IMR-90 (cell line): ENCODE results near the gene SLC35A4. TPM values are rescaled to one million over a fixed set of nuclear protein-coding genes. Genes with fewer than 3 reads are reported as not detected.

Experiments
- ATAC-seq: fragments of 200-7000 bp; cut with Tn5 transposase; 2 replicates; pipeline ENCODE4 v1.9.1; 2020; ENCODE audit warnings: low read depth, mild to moderate bottlenecking, moderate library complexity
- BruUV-seq: library from RNA; stranded (reverse); fragments of 400-500 nt; replicated peaks from 2 replicates; lab custom pipeline; 2021; lab: Mats Ljungman, UMichigan
- CTCF ChIA-PET: fragments of 300-600 bp; formaldehyde crosslinking; extraction: SDS; loops from one replicate; lab custom pipeline; 2021; ENCODE audit warnings: antibody characterized with exemption; lab: Yijun Ruan, JAX
- POLR2A ChIA-PET: fragments of 300-600 bp; sonication (Branson Sonifier 250); formaldehyde crosslinking; loops from one replicate; lab custom pipeline; 2022; ENCODE audit warnings: antibody characterized with exemption; ENCODE audit not compliant: unreplicated experiment; lab: Charles Lee
- DNase-seq: peaks from one replicate; pipeline ENCODE4 v3.0.0; 2013
- H2AFZ ChIP-seq: replicated peaks from 2 replicates; pipeline ENCODE3; 2013; ENCODE audit warnings: low read length, mild to moderate bottlenecking; ENCODE audit not compliant: poor library complexity
- H2AK5ac ChIP-seq: 2 replicates; pipeline ENCODE4 v1.6.1; 2013; ENCODE audit warnings: low read depth, low read length, inconsistent platforms
- H2AK9ac ChIP-seq: replicated peaks from 2 replicates; pipeline ENCODE3; 2013; ENCODE audit warnings: mild to moderate bottlenecking, low read depth, low read length, moderate library complexity; ENCODE audit not compliant: poor library complexity
- H2BK120ac ChIP-seq: 2 replicates; pipeline ENCODE4 v1.6.1; 2013; ENCODE audit warnings: low read depth, low read length, inconsistent platforms
- H2BK15ac ChIP-seq: 3 replicates; pipeline ENCODE4 v1.6.1; 2013; ENCODE audit warnings: low read depth, low read length, inconsistent platforms
- H2BK20ac ChIP-seq: 2 replicates; pipeline ENCODE4 v1.6.1; 2013; ENCODE audit warnings: low read depth, mild to moderate bottlenecking, inconsistent platforms, low read length, moderate library complexity
- H2BK5ac ChIP-seq: 2 replicates; pipeline ENCODE4 v1.6.1; 2013; ENCODE audit warnings: mild to moderate bottlenecking, low read depth, low read length, inconsistent platforms; ENCODE audit not compliant: poor library complexity, severe bottlenecking
- H3K14ac ChIP-seq: replicated peaks from 2 replicates; pipeline ENCODE4 v1.6.1; 2013; ENCODE audit warnings: low read depth, low read length, inconsistent platforms
- H3K18ac ChIP-seq: 2 replicates; pipeline ENCODE4 v1.6.1; 2013; ENCODE audit warnings: low read depth, low read length, control low read depth
- H3K23ac ChIP-seq: 2 replicates; pipeline ENCODE4 v1.6.1; 2013; ENCODE audit warnings: low read depth, low read length, inconsistent platforms
- H3K27ac ChIP-seq: 2 replicates; pipeline ENCODE4 v1.5.1; 2013; ENCODE audit warnings: mild to moderate bottlenecking, control low read depth, low read length; ENCODE audit not compliant: insufficient read depth
- H3K27me3 ChIP-seq: 2 replicates; pipeline ENCODE4 v1.6.1; 2013; ENCODE audit warnings: low read length; ENCODE audit not compliant: control insufficient read depth, insufficient read depth
- H3K36me3 ChIP-seq: 2 replicates; pipeline ENCODE4 v1.6.1; 2013; ENCODE audit warnings: low read length, mixed read lengths; ENCODE audit not compliant: control insufficient read depth, insufficient read depth
- H3K4ac ChIP-seq: 2 replicates; pipeline ENCODE4 v1.6.1; 2013; ENCODE audit warnings: low read depth, low read length, inconsistent platforms
- H3K4me1 ChIP-seq: 2 replicates; pipeline ENCODE4 v1.6.1; 2013; ENCODE audit warnings: low read length, mixed read lengths; ENCODE audit not compliant: control insufficient read depth, insufficient read depth
- H3K4me2 ChIP-seq: 2 replicates; pipeline ENCODE4 v1.6.1; 2013; ENCODE audit warnings: low read depth, mild to moderate bottlenecking, control low read depth, low read length, moderate library complexity
- H3K4me3 ChIP-seq: 2 replicates; pipeline ENCODE4 v1.5.1; 2013; ENCODE audit warnings: low read depth, mild to moderate bottlenecking, control low read depth, low read length, moderate library complexity; ENCODE audit not compliant: insufficient read depth
- H3K56ac ChIP-seq: 2 replicates; pipeline ENCODE4 v1.6.1; 2013; ENCODE audit warnings: low read length, inconsistent platforms; ENCODE audit not compliant: insufficient read depth; ENCODE audit errors: extremely low read depth
- H3K79me1 ChIP-seq, 2 experiments: 2 replicates each; pipeline ENCODE4 v1.6.1; 2013; ENCODE audit warnings: low read length in 2 of 2, inconsistent platforms in 1 of 2, low read depth in 1 of 2
- H3K9ac ChIP-seq: 2 replicates; pipeline ENCODE4 v1.6.1; 2013; ENCODE audit warnings: low read depth, low read length, control low read depth
- H3K9me1 ChIP-seq: 2 replicates; pipeline ENCODE4 v1.6.1; 2013; ENCODE audit warnings: low read length, inconsistent platforms; ENCODE audit not compliant: insufficient read depth
- H3K9me3 ChIP-seq: 2 replicates; pipeline ENCODE4 v1.6.1; 2013; ENCODE audit warnings: low read length; ENCODE audit not compliant: control insufficient read depth, insufficient read depth
- H4K20me1 ChIP-seq: 2 replicates; pipeline ENCODE4 v1.6.1; 2013; ENCODE audit warnings: low read length, inconsistent platforms; ENCODE audit not compliant: insufficient read depth
- H4K5ac ChIP-seq: 2 replicates; pipeline ENCODE4 v1.6.1; 2013; ENCODE audit warnings: mild to moderate bottlenecking, low read depth, low read length, control low read depth
- H4K8ac ChIP-seq, 2 experiments: 2 replicates each; pipeline ENCODE4 v1.6.1; 2013; ENCODE audit warnings: low read depth in 2 of 2, low read length in 2 of 2, control low read depth in 1 of 2, inconsistent platforms in 1 of 2
- H4K91ac ChIP-seq: 2 replicates; pipeline ENCODE4 v1.6.1; 2013; ENCODE audit warnings: low read depth, low read length, inconsistent platforms; ENCODE audit not compliant: insufficient read depth
- MAZ ChIP-seq: IDR thresholded peaks from 2 replicates; pipeline ENCODE4 v1.6.1; 2012; ENCODE audit warnings: low read depth, mild to moderate bottlenecking, low read length, improper control_type of control experiment, moderate library complexity, borderline replicate concordance
- RAD21 ChIP-seq: IDR thresholded peaks from 2 replicates; pipeline ENCODE4 v1.6.1; 2012; ENCODE audit warnings: low read length, improper control_type of control experiment
- WGBS, 2 experiments: methylation state at CpG; one replicate each; pipeline versions ENCODE4 v1.1.5 to v1.1.7; 2013; ENCODE audit warnings: missing lambda C conversion rate in 2 of 2; ENCODE audit not compliant: insufficient read length in 1 of 2; ENCODE audit errors: extremely low coverage in 2 of 2; 5-methylcytosine and 5-hydroxymethylcytosine counted together
- dilution Hi-C: fragments of 300-500 bp; cut with HindIII; formaldehyde crosslinking; loops from one replicate; pipeline ENCODE4 v1.14.3; 2018; ENCODE audit warnings: low sequenced_read_pairs; ENCODE audit not compliant: unreplicated experiment
- in situ Hi-C: fragments of 300-500 bp; cut with MboI; formaldehyde crosslinking; loops from 3 replicates; pipeline ENCODE4 v1.14.3; 2019; ENCODE audit warnings: low sequenced_read_pairs, inconsistent platforms, mixed read lengths
- intact Hi-C: fragments of 100-400 bp; cut with micrococcal nuclease; formaldehyde crosslinking; loops from 2 replicates; pipeline ENCODE4 v1.10.0; 2022
- polyA plus RNA-seq, 3 experiments: library from polyadenylated mRNA; depleted of rRNA; stranded (reverse); fragments of >200 nt; gene quantifications; 2 replicates each; pipeline ENCODE4 v1.2.3, GENCODE V29; 2012; ENCODE audit warnings: low replicate concordance in 1 of 3
- total RNA-seq: library from RNA; depleted of rRNA; stranded (reverse); fragments of >200 nt; gene quantifications from 2 replicates; pipeline ENCODE4 v1.2.3, GENCODE V29; 2012

SLC35A4 gene
- total and polyA plus RNA-seq, 2 of the 4 experiments (the other 2 are of a cell fraction), result 19.2 to 66.4 TPM

GRCh38 chr5:140609126-140609525 lies 44.5 kb downstream of the SLC35A4 start:
- H3K4me1 ChIP-seq, result peaks cover 2% of the 10 kb centered on the region; the same call in 1 of the 2 replicates
- H3K27me3 ChIP-seq, result peaks cover 6% of the 10 kb centered on the region
- H3K79me1 ChIP-seq, result no peaks in the 10 kb centered on the region
- dilution Hi-C loops (no loop called here), in situ Hi-C loops (no loop called here), intact Hi-C loops (no loop called here)
- no peak overlapping the region for H3K27ac ChIP-seq
- CTCF ChIA-PET, result interaction anchor here (0.6 kb wide), 1 partner anchor 24 kb away, joined by 3 read pairs; no protein-coding TSS in a partner anchor
- H3K9me1 ChIP-seq, result no peaks in the 10 kb centered on the region
- 50% methylated on average over 2 of the region's 4 CpGs; no CpG with 5 or more reads in 1 of the 2 experiments for WGBS, 2 experiments
- H3K18ac ChIP-seq, result no peak overlapping the region
- no peak overlapping the region for H3K23ac ChIP-seq
- POLR2A ChIA-PET, result no interaction called here
- H4K5ac ChIP-seq, result no peak overlapping the region
- ATAC-seq (no peak), DNase-seq (no peak)
- no peak overlapping the region for H2AFZ ChIP-seq
- H2AK5ac ChIP-seq, result no peak overlapping the region
- no peaks in the 10 kb centered on the region for H3K9me3 ChIP-seq
- no peak overlapping the region for H3K14ac ChIP-seq
- H3K4ac ChIP-seq, result no peak overlapping the region
- no peak overlapping the region for H3K9ac ChIP-seq
- no peaks in the 10 kb centered on the region for H3K36me3 ChIP-seq
- TF ChIP-seq RAD21, result no peak
- TF ChIP-seq MAZ, result no peak
- H2BK120ac ChIP-seq, result no peak overlapping the region
- no peak overlapping the region for H4K91ac ChIP-seq
- no peak overlapping the region for H3K56ac ChIP-seq
- no peak overlapping the region for H2BK15ac ChIP-seq
- no TSS peak for BruUV-seq
- H4K20me1 ChIP-seq, result no peaks in the 10 kb centered on the region
- H4K8ac ChIP-seq, result no peak overlapping the region
- no peak overlapping the region for H3K4me3 ChIP-seq
- H3K4me2 ChIP-seq, result no peak overlapping the region
- no peak overlapping the region for H2BK20ac ChIP-seq
- H2BK5ac ChIP-seq, result no peak overlapping the region
- H2AK9ac ChIP-seq, result no peak overlapping the region
